ENCODE data around the gene ARHGAP29. TPM values are rescaled to one million over a fixed set of nuclear protein-coding genes. Genes with fewer than 3 reads are reported as not detected.
"Not testable (repeated sequence)": the region's sequence is repeated elsewhere in the genome, so short reads cannot be mapped to it uniquely, and the experiment has no call there.

Gene ARHGAP29
- total and polyA plus RNA-seq, 5 experiments from 2014 or later: not detected

- H3K4me3 Mint-ChIP-seq: no peak overlapping the region
- POLR2A ChIA-PET: no interaction called here
- no peaks in the 10 kb centered on the region for H3K36me3 Mint-ChIP-seq
- DNase-seq (no peak), ATAC-seq (no peak)
- no peaks in the 10 kb centered on the region for H3K4me1 Mint-ChIP-seq
- no peaks in the 10 kb centered on the region for H3K9me3 Mint-ChIP-seq
- no peak overlapping the region for H3K27ac Mint-ChIP-seq
- peaks cover 9 to 43% (median 17%) of the 10 kb centered on the region in 5 donors for H3K27me3 Mint-ChIP-seq
Measured at GRCh38 chr1:94178901-94179300, 58.5 kb downstream of the ARHGAP29 start.

- H3K4me3 Mint-ChIP-seq: no peak overlapping the region
- DNase-seq: no peak
- peaks cover 5 to 14% (median 7%) of the 10 kb centered on the region in 5 donors for H3K27me3 Mint-ChIP-seq
- no peaks in the 10 kb centered on the region for H3K36me3 Mint-ChIP-seq
- POLR2A ChIA-PET: no interaction called here
- no peak overlapping the region for H3K27ac Mint-ChIP-seq
- H3K9me3 Mint-ChIP-seq: no peaks in the 10 kb centered on the region
- ATAC-seq: no peak
- no peaks in the 10 kb centered on the region for H3K4me1 Mint-ChIP-seq
Measured at GRCh38 chr1:94169126-94169525, 68.3 kb downstream of the ARHGAP29 start.

- no peak for ATAC-seq
Measured at GRCh38 chr1:94165843-94166242, 71.5 kb downstream of the ARHGAP29 start.

GRCh38 chr1:94164885-94165284, 72.5 kb downstream of the ARHGAP29 start:
- ATAC-seq, DNase-seq, H3K27ac Mint-ChIP-seq, POLR2A ChIA-PET, H3K36me3 Mint-ChIP-seq, H3K4me1 Mint-ChIP-seq, H3K9me3 Mint-ChIP-seq, H3K4me3 Mint-ChIP-seq: not testable (repeated sequence)
- H3K27me3 Mint-ChIP-seq: peaks cover 5 to 31% (median 17%) of the 10 kb centered on the region in 5 donors

More at GRCh38 chr1:94165843-94166242, 71.5 kb downstream of the ARHGAP29 start:
- DNase-seq: no peak
- peaks cover 7 to 30% (median 17%) of the 10 kb centered on the region in 5 donors for H3K27me3 Mint-ChIP-seq
- no peak overlapping the region for H3K27ac Mint-ChIP-seq
- no peaks in the 10 kb centered on the region for H3K4me1 Mint-ChIP-seq
- POLR2A ChIA-PET: no interaction called here
- H3K36me3 Mint-ChIP-seq: no peaks in the 10 kb centered on the region
- H3K4me3 Mint-ChIP-seq: no peak overlapping the region
- no peaks in the 10 kb centered on the region for H3K9me3 Mint-ChIP-seq

- H3K9me3 Mint-ChIP-seq, H3K4me1 Mint-ChIP-seq, H3K4me3 Mint-ChIP-seq, H3K27ac Mint-ChIP-seq, ATAC-seq, DNase-seq, H3K36me3 Mint-ChIP-seq, POLR2A ChIA-PET: not testable (repeated sequence)
- H3K27me3 Mint-ChIP-seq: peaks cover 4 to 25% (median 15%) of the 10 kb centered on the region in 5 donors
Measured at GRCh38 chr1:94164121-94164520, 73.3 kb downstream of the ARHGAP29 start.

GRCh38 chr1:94163249-94163648, 74.1 kb downstream of the ARHGAP29 start:
- H3K36me3 Mint-ChIP-seq, H3K9me3 Mint-ChIP-seq, H3K27ac Mint-ChIP-seq, H3K4me1 Mint-ChIP-seq, ATAC-seq, POLR2A ChIA-PET, DNase-seq, H3K4me3 Mint-ChIP-seq: not testable (repeated sequence)
- H3K27me3 Mint-ChIP-seq: peaks cover 4 to 23% (median 9%) of the 10 kb centered on the region in 5 donors

- no peak overlapping the region for H3K4me3 Mint-ChIP-seq
- no peak overlapping the region for H3K27ac Mint-ChIP-seq
- POLR2A ChIA-PET: no interaction called here
- peaks cover 3 to 18% (median 9%) of the 10 kb centered on the region in 5 donors for H3K27me3 Mint-ChIP-seq
- peaks cover 0 to 6% (median 0%) of the 10 kb centered on the region in 9 donors for H3K9me3 Mint-ChIP-seq
- DNase-seq: no peak
- peaks cover 0 to 1% (median 0%) of the 10 kb centered on the region in 4 donors for H3K4me1 Mint-ChIP-seq
- H3K36me3 Mint-ChIP-seq: no peaks in the 10 kb centered on the region
- no peak for ATAC-seq
Measured at GRCh38 chr1:94160811-94161210, 76.6 kb downstream of the ARHGAP29 start.

- H3K27me3 Mint-ChIP-seq: peaks cover 0 to 9% (median 0%) of the 10 kb centered on the region in 5 donors
- no peaks in the 10 kb centered on the region for H3K36me3 Mint-ChIP-seq
- DNase-seq (no peak), ATAC-seq (no peak)
- POLR2A ChIA-PET: no interaction called here
- no peak overlapping the region for H3K27ac Mint-ChIP-seq
- H3K9me3 Mint-ChIP-seq: peaks cover 0 to 9% (median 0%) of the 10 kb centered on the region in 9 donors
- H3K4me1 Mint-ChIP-seq: peaks cover 0 to 1% (median 0%) of the 10 kb centered on the region in 4 donors
- no peak overlapping the region for H3K4me3 Mint-ChIP-seq
Measured at GRCh38 chr1:94156096-94156625, 81.2 kb downstream of the ARHGAP29 start.

- H3K4me3 Mint-ChIP-seq: no peak overlapping the region
- H3K27ac Mint-ChIP-seq: no peak overlapping the region
- POLR2A ChIA-PET: no interaction called here
- no peak for ATAC-seq
- peaks cover 0 to 9% (median 0%) of the 10 kb centered on the region in 9 donors for H3K9me3 Mint-ChIP-seq
- H3K36me3 Mint-ChIP-seq: no peaks in the 10 kb centered on the region
- H3K4me1 Mint-ChIP-seq: no peaks in the 10 kb centered on the region
- DNase-seq: no peak
- peaks cover 0 to 5% (median 0%) of the 10 kb centered on the region in 5 donors for H3K27me3 Mint-ChIP-seq
Measured at GRCh38 chr1:94154989-94155388, 82.4 kb downstream of the ARHGAP29 start.

- ATAC-seq: no peak
- no peaks in the 10 kb centered on the region for H3K36me3 Mint-ChIP-seq
- peaks cover 0 to 9% (median 0%) of the 10 kb centered on the region in 9 donors for H3K9me3 Mint-ChIP-seq
- POLR2A ChIA-PET: no interaction called here
- H3K4me1 Mint-ChIP-seq: no peaks in the 10 kb centered on the region
- no peak overlapping the region for H3K27ac Mint-ChIP-seq
- no peak for DNase-seq
- no peak overlapping the region for H3K4me3 Mint-ChIP-seq
- H3K27me3 Mint-ChIP-seq: peaks cover 0 to 5% (median 0%) of the 10 kb centered on the region in 5 donors
Measured at GRCh38 chr1:94153133-94153532, 84.3 kb downstream of the ARHGAP29 start.

- ATAC-seq, DNase-seq, H3K27me3 Mint-ChIP-seq, H3K9me3 Mint-ChIP-seq, POLR2A ChIA-PET, H3K4me3 Mint-ChIP-seq, H3K4me1 Mint-ChIP-seq, H3K27ac Mint-ChIP-seq, H3K36me3 Mint-ChIP-seq: not testable (repeated sequence)
Measured at GRCh38 chr1:94149166-94149565, 88.2 kb downstream of the ARHGAP29 start.

- no peak overlapping the region for H3K4me3 Mint-ChIP-seq
- DNase-seq (no peak), ATAC-seq (no peak)
- no peaks in the 10 kb centered on the region for H3K4me1 Mint-ChIP-seq
- no peak overlapping the region for H3K27ac Mint-ChIP-seq
- POLR2A ChIA-PET: no interaction called here
- H3K36me3 Mint-ChIP-seq: no peaks in the 10 kb centered on the region
- no peaks in the 10 kb centered on the region for H3K27me3 Mint-ChIP-seq
- H3K9me3 Mint-ChIP-seq: no peaks in the 10 kb centered on the region
Measured at GRCh38 chr1:94146273-94146672, 91.1 kb downstream of the ARHGAP29 start.

GRCh38 chr1:94144836-94145235, 92.5 kb downstream of the ARHGAP29 start:
- no peak for ATAC-seq
- no peaks in the 10 kb centered on the region for H3K9me3 Mint-ChIP-seq
- H3K27ac Mint-ChIP-seq: no peak overlapping the region
- POLR2A ChIA-PET: no interaction called here
- H3K36me3 Mint-ChIP-seq: no peaks in the 10 kb centered on the region
- H3K4me1 Mint-ChIP-seq: no peaks in the 10 kb centered on the region
- no peak for DNase-seq
- H3K27me3 Mint-ChIP-seq: no peaks in the 10 kb centered on the region
- no peak overlapping the region for H3K4me3 Mint-ChIP-seq

GRCh38 chr1:94143809-94144176, 93.6 kb downstream of the ARHGAP29 start:
- no peaks in the 10 kb centered on the region for H3K36me3 Mint-ChIP-seq
- H3K27ac Mint-ChIP-seq: no peak overlapping the region
- H3K9me3 Mint-ChIP-seq: peaks cover 0 to 3% (median 0%) of the 10 kb centered on the region in 9 donors
- DNase-seq: no peak
- no peak for ATAC-seq
- H3K4me3 Mint-ChIP-seq: no peak overlapping the region
- POLR2A ChIA-PET: no interaction called here
- H3K4me1 Mint-ChIP-seq: no peaks in the 10 kb centered on the region
- H3K27me3 Mint-ChIP-seq: no peaks in the 10 kb centered on the region

Measured in naive thymus-derived CD8-positive, alpha-beta T cell (primary cell).